Limb (tissue), 2 donors: ENCODE results near the gene CXCR3.
A peak's percentile ranks its signal among the peaks of the same experiment; 100 is the strongest.
"Not testable (repeated sequence)": the region's sequence is repeated elsewhere in the genome, so short reads cannot be mapped to it uniquely, and the experiment has no call there.

Experiments used
- DNase-seq, 2 donors: peaks; one replicate each; pipeline ENCODE4 v3.0.0-alpha.2; 2016; ENCODE audit errors: extremely low spot score in 2 of 2

CXCR3 gene

DNA sequence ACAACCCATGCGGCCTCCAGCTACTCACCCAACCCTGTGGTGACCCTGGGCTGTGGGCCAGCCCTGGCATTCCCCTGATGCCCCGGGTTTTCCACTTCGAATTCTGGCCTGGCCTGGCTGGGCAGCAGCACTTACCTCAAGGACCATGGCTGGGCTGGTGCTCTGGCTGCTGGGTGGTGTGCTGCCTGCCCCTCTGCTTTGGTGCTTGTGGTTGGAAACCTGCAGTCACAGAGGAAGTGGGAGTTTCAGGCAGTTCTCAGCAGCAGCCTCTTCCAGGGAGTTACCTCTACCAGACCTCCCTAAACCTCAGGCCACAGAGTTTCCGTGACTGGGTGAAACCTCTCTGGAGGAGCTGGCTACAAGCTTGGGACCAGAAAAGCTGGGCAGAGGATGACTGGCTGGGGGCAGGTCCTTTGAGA lies at the start of gene CXCR3:
CXCR3 (minus strand) TSS at position 209 of the 419 bp plus-strand sequence; CDS start at position 147, 62 bp downstream.
- DNase-seq: no peak

DNA sequence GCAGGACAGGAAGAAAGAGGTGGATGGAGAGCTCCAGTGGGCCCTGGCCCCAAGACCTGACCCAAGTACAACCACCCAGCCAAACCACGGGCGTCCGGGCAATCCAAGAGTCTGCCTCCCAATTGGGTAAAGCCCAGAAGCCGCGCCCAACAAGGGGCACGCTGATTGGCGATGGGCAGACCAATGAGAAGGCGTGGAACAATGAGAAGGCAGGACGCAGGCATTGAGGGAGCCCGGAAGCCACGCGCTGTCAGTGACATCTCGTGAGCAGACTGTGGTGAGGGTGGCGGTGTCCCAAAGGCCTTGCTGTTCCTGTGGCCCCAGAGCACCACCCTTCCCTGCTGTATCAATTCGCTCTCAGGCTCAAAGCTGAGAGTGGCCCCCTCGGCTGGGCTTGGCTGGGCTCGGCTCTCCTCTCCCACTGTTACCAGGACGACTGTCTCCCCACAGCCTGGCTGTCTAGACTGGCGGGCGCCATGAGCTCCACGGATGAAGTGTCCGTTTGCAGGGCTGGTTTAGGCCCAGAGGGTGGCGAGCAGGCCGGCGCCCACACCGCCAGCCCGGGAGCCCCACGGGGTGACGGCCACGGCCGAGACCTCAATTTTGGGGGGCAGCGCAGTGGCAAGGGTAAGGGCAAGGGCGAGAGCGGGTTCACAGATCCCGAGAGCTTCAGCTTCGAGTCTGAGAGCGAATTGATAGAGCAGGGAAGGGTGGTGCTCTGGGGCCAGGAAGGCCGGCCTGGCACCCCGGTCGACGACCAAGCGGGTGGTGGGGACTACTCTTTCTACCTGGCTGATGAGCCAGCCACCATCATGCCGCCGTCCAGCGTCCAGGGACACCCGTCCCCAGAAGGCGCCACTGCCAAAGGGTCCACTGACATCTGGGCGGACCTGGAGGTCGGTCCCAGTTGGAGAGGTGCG lies 49.3 kb upstream of the CXCR3 start, which contains the start of gene LOC101059915:
LOC101059915 (plus strand) TSS at position 219 of the 920 bp plus-strand sequence.
- DNase-seq: no peak

- no peak for DNase-seq
Observed at GRCh38 chrX:71666240-71667223, 48.2 kb upstream of the CXCR3 start.

GRCh38 chrX:71665747-71666146 lies 47.4 kb upstream of the CXCR3 start:
- DNase-seq: no peak

DNA sequence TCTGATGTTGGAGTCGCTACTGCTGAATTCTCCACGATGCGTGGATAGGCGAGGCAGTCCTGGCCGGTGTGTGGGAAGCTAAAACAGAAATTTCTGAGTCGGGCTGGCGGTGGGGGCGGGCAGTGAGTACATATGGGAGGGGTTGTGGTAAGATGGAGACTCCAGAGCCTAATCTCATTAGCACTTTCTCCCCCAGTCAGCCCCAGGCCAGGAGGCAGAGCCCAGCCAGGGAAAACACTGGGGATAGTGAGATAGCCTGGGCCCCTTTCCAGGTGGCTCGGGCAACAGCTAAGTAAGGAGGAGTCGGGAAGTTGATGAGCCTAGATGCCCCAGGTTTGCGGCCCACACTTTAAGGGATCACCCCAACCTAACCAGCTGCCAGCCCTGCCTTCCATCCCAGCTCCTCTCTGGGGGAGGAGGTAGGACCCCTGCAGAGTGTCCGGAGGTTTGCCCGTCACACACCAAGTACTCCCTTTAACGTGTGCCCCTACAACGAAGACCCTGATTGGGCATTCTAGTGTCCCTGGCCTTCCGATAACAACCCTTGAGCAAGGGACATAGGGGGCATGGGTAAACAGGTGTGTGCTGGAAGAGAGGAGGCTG lies 46.7 kb upstream of the CXCR3 start:
- no peak for DNase-seq

DNA sequence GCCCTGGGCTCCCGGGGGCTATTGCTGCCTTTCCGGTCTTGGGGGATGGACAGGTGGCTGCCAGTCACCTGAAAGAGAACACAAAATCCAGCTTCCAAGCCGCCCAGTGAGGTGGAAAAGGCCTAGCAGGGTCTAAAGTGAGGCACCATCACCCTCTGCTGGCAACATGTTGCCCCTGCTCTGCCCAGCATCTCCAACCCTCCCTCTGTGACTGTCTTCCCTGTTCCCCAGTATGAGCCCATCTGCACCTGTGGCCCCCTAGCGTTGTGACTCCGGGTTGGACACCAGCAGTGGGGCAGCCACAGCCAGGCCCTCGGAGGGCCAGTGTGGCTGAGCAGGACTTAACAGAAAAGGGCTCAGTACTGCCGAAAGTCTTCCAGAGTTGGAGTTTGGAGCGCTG lies 45.9 kb upstream of the CXCR3 start:
- DNase-seq: not testable (repeated sequence)

DNA sequence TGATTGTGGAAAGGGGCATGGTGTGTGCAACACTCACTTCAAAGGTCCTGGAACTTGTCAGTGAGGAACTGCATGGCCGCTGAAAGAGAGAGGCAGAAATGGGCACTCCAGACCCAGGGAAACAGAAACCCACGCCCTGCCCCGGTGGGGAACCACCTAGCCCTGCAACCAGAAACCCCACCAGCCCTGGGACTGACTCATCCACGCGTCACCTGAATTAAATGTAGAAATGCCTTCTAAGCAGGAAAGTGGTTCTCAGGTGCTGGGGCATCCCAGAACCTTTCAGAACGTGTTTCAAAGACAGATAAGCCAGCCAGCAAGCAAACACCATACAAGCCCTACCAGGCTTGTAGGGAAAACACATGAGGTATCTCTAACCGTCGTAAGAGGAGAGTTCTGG lies 44.9 kb upstream of the CXCR3 start:
- DNase-seq: not testable (repeated sequence)

- not testable (repeated sequence) for DNase-seq
Observed at GRCh38 chrX:71662654-71663053, 44.3 kb upstream of the CXCR3 start.

DNA sequence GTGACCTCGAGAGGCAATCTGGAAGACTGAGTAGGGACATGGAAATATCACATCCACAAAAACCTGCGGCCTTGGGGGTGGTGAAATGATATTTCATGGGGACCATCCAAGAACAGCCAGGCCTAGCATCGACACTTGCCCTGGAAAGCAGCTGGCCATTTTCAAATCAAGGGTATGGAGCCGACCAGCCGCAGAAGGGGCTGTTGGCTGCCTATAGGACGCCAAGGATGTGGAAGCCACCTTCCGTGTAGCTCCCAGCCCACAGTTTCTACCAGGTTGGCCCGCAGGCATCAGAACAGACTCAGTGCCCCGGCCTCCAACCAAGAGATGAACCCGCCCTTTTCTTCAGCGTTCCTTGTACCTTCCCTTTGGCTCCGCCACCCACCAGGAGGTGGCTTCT lies 43.6 kb upstream of the CXCR3 start:
- DNase-seq: no peak

DNA sequence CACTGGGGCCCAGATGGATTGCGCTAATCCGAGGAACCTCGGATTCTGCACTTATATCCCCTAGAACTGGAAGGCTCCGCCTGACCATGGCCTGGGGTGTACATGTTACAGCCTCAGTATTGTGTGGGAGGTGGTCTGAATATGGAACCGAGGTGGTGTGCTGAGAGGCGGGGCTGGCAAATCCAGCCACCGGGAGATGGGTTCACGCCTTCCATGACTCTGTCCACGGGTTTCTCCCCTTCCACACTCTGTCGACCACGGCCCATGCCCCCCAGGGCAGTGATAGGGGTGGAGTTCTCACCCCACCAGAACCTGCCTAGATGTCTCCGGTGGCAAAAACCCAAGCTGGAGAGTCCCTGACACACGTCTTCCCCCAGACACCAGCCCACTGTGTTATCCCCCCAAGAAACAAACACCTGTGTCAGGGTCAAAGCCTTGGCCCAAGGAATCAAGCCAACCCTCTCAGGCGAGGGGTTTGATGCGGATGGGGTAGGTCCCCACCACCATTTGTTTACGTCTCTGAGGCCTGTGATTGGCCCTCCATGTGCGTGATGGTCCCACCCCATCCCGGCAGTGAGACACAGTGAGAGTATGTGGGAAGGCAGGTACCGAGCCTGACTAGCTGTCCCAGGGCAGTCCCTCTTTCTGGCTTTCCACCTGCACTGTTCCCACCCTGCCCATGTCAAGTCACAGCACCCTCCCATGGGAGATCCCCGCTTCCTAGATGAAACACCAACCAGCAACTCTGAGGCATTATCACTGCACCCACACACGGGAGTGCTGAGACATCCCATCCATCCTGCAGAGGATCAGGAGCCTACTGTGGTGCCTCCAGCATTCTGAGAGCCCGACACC lies 42.5 kb upstream of the CXCR3 start:
- DNase-seq: no peak

- no peak for DNase-seq
Observed at GRCh38 chrX:71659959-71660358, 41.6 kb upstream of the CXCR3 start.

DNA sequence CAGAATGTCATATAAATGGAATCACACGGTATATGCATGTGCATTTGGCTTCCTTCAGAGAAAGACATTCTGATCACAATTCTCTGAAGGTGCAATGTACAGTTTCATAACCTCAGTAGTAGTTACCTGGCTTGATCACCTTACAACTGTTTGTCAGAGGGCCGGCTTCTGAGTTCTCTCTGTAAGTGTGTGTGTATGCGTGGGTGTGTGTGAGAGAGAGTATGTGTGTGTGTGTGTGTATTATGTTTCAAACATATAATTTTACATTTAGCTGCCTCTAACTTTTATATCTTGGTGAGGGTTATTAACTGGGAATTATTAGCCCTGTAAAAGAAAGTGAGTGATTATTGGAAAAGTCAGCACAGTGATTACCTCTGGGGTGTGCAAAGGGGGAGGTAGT lies 41.0 kb upstream of the CXCR3 start:
- DNase-seq: no peak

- DNase-seq: no peak
Observed at GRCh38 chrX:71657267-71657666, 39.0 kb upstream of the CXCR3 start.

GRCh38 chrX:71653344-71653743 lies 35.0 kb upstream of the CXCR3 start:
- DNase-seq: no peak

DNA sequence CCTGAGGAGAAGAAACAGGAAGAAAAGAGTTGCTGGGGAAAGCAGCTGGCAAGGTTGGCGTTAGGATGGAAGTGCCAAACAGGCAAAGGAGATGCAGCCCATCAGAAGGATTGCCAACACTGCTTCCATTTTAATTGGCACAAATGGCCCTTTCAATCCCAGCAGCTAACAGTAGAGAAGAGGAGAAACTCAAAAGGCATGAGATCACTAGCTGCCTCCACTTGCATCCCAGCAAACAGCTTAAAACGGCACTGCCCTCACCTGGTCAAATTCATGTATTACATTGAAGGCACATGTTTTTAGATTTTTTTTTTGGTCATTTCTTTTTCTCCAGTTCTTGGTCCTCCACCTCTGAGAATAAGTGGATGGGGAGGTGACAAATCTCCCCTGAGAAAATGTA lies 34.1 kb upstream of the CXCR3 start:
- DNase-seq: peak; percentile 26 to 47

- no peak for DNase-seq
Observed at GRCh38 chrX:71650333-71650969, 32.1 kb upstream of the CXCR3 start.

- DNase-seq: not testable (repeated sequence)
Observed at GRCh38 chrX:71644406-71644805, 26.1 kb upstream of the CXCR3 start.

DNA sequence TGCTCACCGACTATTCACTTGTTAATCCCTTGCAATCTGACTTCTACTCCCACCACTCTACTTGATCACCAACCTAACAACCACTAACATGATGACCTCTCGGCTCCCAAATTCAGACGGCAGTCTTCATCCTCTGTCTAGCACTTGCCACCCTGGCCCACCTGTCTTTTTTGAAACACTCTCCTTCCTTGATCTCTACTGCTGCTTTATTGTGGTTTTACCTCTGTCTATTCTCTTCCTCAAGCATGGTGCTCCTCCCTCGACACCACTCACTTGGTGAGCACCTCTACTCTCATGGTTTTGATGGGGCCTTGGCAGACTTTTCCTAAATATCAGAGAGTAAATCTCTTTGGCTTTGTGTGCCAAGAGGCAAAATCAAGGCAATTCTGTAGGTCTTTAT lies 21.7 kb upstream of the CXCR3 start:
- no peak for DNase-seq

- DNase-seq: no peak
Observed at GRCh38 chrX:71638409-71638808, 20.1 kb upstream of the CXCR3 start.

DNA sequence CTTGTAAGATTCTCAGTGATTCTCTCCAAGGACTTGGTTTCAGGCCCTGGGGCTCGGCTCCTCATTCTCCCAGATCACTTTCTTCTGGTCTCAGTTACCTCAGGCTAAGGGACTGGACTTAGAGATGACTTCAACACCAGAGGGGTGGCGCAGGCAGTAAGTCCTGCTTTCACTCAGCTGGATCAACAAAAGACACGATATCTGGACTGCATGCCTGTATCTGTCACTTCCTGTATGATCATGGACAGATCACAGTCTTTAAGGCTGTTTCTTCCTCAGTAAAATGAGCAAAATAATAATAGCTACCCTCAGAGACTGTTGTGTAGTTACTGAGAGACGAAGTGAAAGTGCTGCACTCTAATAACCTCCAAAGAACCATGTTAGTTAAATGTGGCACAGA lies 19.5 kb upstream of the CXCR3 start:
- DNase-seq: no peak
